Measurements from ENCODE around the gene DTNBP1.
A peak's percentile ranks its signal among the peaks of the same experiment; 100 is the strongest.
"Not testable (repeated sequence)": the region's sequence is repeated elsewhere in the genome, so short reads cannot be mapped to it uniquely, and the experiment has no call there.

The DTNBP1 gene

GRCh38 chr6:15555101-15556038 is 107.5 kb downstream of the DTNBP1 start:
- no peak for FAIRE-seq

DNA sequence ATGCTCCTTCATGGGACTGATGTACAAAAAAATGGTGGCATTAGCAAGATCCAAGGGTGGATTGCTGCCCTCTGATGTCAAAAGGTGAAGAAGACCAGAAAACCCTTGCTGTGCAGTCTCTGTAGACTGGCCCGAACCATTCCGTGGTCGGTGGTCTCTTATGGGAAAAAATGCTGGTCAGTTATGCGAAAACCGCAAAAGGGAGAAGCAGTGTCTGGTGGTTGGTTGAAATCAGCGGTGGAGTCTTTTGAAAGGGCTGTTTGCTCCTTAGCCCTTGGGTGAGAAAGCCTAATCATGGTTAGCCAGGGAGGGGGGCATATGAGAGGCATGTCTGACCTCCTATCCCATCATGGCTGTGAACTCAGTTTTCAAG is 108.1 kb downstream of the DTNBP1 start:
- FAIRE-seq: no peak

DNA sequence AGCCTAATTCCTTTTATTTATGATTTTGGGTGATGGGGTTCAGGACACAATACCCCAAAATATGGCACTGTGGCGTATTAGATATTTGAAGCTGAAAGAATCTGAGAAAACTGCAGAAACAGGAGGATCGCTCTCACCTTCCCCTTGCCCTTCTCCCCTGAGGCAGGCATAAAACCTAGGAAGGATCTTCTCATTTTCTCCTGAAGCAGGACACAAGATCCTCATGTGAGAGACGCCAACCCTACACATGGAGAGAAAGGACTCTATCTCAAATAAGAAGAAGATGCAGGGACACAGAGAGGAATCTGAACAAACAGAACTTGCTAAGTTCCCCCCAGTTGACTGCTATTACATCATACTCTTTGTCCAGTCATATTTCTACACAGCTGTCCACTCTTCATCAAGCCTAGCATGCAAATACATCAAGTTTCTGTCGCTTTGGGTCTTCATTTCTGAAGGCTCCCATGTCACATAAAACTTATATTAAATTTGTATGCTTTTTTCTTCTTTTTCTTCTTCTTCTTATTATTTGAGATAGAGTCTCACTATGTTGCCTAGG is 109.0 kb downstream of the DTNBP1 start:
- FAIRE-seq: no peak

DNA sequence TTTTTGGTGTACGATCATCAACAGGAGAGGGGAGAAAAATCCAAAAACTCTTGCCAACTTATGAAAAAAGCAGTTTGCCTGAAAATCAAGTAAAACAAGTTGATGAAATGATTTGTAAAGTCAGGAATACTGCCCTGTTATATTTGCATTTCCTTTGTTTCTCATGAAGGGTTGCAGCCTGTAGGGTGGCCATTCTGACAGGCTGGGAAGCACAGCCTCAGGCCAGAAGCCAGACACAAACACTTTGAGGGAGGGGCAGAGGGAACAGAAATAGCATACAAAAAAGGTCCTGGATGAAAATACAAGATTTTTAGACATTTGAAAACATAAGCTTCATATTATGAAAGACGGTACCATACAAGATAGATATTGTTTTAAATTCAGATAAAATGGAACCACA is 109.8 kb downstream of the DTNBP1 start:
- FAIRE-seq: no peak

GRCh38 chr6:15551798-15552197 is 111.0 kb downstream of the DTNBP1 start:
- FAIRE-seq: no peak

- no peak for FAIRE-seq
These were observed 111.6 kb downstream of the DTNBP1 start for GRCh38 chr6:15551262-15551661.

- FAIRE-seq: no peak
These were observed 112.2 kb downstream of the DTNBP1 start for GRCh38 chr6:15550546-15551123.

DNA sequence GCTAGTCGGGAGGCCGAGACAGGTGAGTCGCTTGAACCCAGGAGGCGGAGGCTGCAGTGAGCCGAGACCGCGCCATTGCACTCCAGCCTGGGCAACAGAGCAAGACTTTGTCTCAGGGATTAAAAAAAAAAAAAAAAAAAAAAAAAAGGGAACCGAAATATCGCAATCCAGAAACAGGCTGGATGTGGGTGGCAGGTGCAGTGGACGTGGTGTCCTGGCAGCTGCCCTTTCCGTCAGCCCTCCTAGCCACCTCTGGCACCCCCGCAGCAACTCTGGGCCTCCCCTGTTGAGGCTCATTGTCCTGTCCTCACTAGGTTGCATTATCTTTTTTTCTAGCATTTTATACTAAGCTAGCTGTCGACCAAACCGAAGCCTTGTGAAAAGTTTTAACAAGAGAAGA is 113.5 kb downstream of the DTNBP1 start:
- no peak for FAIRE-seq

DNA sequence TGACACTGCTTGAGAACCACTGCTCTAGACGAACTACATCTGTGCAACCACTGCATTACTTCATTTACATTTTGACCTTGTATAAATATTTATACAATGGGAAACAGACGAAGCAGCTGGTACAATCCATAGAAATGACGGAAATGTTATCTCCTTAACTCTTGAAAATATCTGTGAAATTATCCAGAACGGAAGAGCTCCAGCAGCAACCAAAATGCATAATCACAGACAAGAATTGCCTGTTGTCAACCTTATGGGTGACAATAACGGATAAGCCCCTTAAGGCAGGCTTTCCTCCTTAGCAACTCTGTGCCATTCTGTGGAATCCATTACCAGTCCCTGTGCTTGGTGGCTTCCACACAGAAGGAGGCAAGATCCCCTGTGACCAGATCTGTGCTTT is 115.4 kb downstream of the DTNBP1 start:
- FAIRE-seq: no peak

- peak; percentile 38 for FAIRE-seq
These were observed 116.2 kb downstream of the DTNBP1 start for GRCh38 chr6:15546591-15546990.

DNA sequence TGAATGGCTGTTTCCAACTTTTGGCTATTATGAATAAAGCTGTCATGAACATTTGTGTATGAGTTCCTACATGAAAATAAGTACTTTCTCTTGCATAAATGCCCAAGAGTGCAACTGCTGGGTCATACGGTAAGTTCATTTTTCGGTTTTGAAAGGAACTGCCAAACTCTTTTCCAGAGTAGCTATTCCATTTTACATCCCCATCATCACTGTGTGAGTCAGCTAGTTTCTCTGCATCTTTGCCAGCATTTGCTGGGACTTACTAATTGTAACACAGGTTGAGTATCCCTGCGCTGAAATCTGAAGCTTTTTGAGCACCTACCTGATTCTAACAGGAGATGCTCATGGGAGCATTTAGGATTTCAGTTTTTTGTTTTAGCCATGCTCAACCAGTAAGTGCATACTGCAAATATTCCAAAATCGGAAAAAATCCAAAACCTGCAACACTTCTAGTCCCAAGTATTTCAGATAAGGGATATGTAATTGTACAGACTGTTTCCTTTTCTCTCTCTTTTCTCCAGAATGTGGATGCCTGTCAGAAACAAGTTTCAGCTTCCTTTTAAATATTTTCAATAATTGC is 118.4 kb downstream of the DTNBP1 start:
- no peak for FAIRE-seq

GRCh38 chr6:15543332-15543917 is 119.4 kb downstream of the DTNBP1 start:
- FAIRE-seq: not testable (repeated sequence)

DNA sequence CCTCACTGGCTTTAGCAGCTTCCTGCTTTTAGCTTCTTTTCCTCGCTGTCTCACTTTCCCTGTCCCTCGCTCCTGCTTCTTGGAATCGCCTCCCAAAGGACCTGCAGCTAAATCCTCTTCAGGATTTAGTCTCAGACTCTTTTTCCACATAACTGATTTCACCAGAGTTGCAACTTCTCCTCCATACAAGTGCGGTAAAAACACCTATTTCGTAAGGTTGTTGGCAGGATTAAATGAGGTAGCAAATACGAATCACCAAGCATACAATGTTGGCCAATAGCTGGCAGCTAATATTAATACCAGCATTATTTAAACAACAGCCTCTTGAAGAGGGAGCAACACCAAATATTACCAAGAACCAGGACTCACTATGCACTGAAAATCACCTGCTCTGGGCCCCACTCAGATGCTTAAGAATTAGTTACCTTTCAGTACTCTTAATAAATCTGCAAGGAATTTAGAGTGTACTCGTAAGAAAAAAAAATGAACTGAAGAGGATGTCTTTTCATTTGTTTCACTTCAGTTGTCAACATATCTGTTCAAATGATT is 123.0 kb downstream of the DTNBP1 start:
- no peak for FAIRE-seq

- no peak for FAIRE-seq
These were observed 123.9 kb downstream of the DTNBP1 start for GRCh38 chr6:15538766-15539495.

- no peak for FAIRE-seq
These were observed 124.7 kb downstream of the DTNBP1 start for GRCh38 chr6:15538106-15538505.

DNA sequence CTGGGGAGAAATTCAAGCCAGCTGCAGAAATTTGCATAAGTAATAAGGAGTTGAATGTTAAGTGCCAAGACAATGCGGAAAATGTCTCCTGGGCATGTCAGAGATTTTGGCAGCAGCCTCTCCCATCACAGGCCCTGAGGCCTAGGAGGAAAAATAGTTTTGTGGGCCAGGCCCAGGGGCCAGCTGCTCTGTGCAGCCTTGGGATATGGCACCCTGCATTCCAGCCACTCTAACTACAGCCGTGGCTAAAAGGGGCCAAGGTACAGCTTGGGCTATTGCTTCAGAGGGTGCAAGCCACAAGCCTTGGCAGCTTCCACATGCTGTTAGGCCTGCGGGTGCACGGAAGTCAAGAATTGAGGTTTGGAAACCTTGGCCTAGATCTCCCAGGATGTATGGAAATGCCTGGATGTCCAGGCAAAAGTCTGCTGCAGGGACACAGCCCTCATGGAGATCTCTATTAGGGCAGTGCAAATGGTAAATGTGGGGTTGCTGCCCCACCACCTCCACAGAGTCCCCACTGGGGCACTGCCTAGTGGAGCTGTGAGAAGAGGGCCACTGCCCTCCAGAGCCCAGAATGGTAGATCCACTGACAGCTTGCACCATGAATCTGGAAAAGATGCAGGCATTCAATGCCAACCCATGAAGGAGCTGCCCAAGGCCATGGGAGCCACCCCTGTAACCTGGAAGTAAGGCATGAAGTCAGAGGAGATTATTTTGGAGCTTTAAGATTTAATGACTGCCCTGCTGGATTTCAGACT is 126.5 kb downstream of the DTNBP1 start:
- no peak for FAIRE-seq

DNA sequence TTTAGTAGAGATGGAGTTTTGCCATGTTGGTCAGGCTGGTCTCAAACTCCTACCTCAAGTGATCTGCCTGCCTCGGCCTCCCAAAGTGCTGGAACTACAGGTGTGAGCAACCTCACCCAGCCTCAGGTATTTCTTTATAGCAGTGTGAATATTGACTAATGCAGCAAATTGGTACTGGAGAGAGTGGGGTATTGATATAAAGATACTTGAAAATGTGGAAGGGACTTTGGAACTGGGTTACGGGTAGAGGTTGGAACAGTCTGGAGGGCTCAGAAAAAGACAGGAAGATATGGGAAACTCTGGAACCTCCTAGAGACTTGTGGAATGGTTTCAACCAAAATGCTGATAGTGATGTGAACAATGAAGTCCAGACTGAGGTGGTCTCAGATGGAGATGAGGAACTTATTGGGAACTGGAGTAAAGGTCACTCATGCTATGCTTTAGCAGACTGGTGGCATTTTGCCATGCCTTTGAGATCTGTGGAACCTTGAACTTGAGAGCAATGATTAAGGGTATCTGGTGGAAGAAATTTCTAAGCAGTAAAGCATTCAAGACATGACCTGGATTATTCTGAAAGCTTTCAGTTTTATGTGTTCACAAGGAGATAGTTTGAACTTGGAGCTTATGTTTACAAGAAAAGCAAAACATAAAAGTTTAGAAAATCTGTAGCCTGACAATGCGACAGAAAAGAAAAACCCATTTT is 127.2 kb downstream of the DTNBP1 start:
- no peak for FAIRE-seq

DNA sequence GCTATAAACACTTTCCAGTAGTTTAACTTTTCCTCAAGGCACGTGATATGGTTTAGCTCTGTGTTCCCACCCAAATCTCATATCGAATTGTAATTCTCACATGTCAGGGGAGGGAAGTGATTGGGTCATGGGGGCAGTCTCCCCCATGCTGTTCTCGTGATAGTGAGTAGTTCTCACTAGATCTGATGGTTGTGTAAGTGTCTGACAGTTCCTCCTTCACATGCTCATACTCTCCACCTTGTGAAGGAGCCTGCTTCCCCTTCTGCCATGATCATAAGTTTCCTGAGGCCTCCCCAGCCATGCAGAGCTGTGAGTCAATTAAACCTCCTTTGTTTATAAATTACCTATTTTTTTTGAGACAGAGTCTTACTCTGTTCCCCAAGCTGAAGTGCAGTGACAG is 127.9 kb downstream of the DTNBP1 start:
- no peak for FAIRE-seq

- FAIRE-seq: no peak
These were observed 129.3 kb downstream of the DTNBP1 start for GRCh38 chr6:15533379-15534026.

DNA sequence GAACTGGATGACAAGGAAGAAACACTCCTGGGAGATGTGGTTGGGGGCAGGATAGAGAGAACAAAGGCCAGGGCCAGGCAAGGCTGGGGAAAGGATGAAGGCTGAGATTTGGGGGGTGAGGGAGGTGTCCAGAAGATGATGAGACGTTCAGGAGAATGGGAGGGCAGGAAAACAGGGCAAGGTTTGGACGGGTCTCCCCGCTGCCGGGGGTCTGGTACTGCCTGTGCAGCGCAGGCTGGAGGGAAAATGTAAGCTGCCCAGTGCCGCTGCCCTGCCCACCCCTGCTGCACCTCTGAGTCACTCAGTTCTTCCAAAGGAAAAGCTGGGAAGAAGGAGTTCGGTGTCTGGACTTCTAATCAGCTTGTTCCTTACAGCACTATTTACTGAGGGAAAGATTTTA is 130.9 kb downstream of the DTNBP1 start:
- no peak for FAIRE-seq

Data from islet of Langerhans (tissue), 1 donor.